T-cell (primary cell): ENCODE data around the gene CBARP. TPM values are rescaled to one million over a fixed set of nuclear protein-coding genes. Genes with fewer than 3 reads are reported as not detected.

Experiments used
- ATAC-seq, 4 experiments: fragments of 200-7000 bp in 3 of 4; fragments of 150-1000 bp in 1 of 4; cut with Tn5 transposase; replicated peaks in 1 of 4; 1 replicate in 3 of 4; 2 replicates in 1 of 4; pipeline ENCODE4 v1.10.0; 2021; ENCODE audit warnings: moderate library complexity in 3 of 4, mild to moderate bottlenecking in 2 of 4, moderate number of reproducible peaks in 1 of 4
- CTCF ChIA-PET, 2 donors: fragments of 300-600 bp; sonication (Branson Sonifier 250); formaldehyde crosslinking; loops; one replicate each; lab custom pipeline; 2022; ENCODE audit warnings: antibody characterized with exemption in 2 of 2; lab: Charles Lee
- POLR2A ChIA-PET, 2 donors: fragments of 300-600 bp; sonication (Branson Sonifier 250); formaldehyde crosslinking; loops; one replicate each; lab custom pipeline; 2022; ENCODE audit warnings: antibody characterized with exemption in 2 of 2; lab: Charles Lee
- DNase-seq, 35 experiments: peaks; one replicate each; pipeline versions ENCODE4 v3.0.0 to v3.0.0-alpha.2; 2013 to 2023
- H3K27ac ChIP-seq: one replicate; pipeline ENCODE4 v1.5.1; 2013; ENCODE audit warnings: low read length
- H3K27me3 ChIP-seq, 2 experiments: replicated peaks in 1 of 2; 1 replicate in 1 of 2; 2 replicates in 1 of 2; pipeline versions ENCODE4 v1.6.1 to v1.7.0; 2013; ENCODE audit warnings: low read length in 1 of 2, mixed read lengths in 1 of 2; ENCODE audit not compliant: control insufficient read depth in 2 of 2, insufficient read depth in 2 of 2; ENCODE audit errors: extremely low read depth in 1 of 2
- H3K36me3 ChIP-seq, 2 donors: 1 replicate in 1 of 2; 2 replicates in 1 of 2; pipeline versions ENCODE4 v1.6.1 to v1.7.0; 2013; ENCODE audit warnings: low read length in 1 of 2; ENCODE audit not compliant: control insufficient read depth in 2 of 2, insufficient read depth in 1 of 2; ENCODE audit errors: extremely low read depth in 1 of 2
- H3K4me1 ChIP-seq, 2 experiments: 1 replicate in 1 of 2; 2 replicates in 1 of 2; pipeline versions ENCODE4 v1.6.1 to v1.7.0; 2013; ENCODE audit warnings: low read length in 2 of 2, mixed read lengths in 1 of 2; ENCODE audit not compliant: insufficient read depth in 2 of 2, control insufficient read depth in 1 of 2; ENCODE audit errors: extremely low read depth in 1 of 2
- H3K4me3 ChIP-seq, 2 donors: 1 replicate in 1 of 2; 2 replicates in 1 of 2; pipeline versions ENCODE4 v1.5.1 to v1.7.0; 2013; ENCODE audit warnings: mild to moderate bottlenecking in 2 of 2, low read length in 1 of 2, moderate library complexity in 1 of 2; ENCODE audit not compliant: control insufficient read depth in 1 of 2; ENCODE audit errors: extremely low read depth in 1 of 2
- H3K9me3 ChIP-seq: 2 replicates; pipeline ENCODE4 v1.7.0; 2013
- H3K27ac Mint-ChIP-seq, 2 donors: one replicate each; pipeline ENCODE4 v1.8.0; 2020 to 2021; ENCODE audit warnings: mild to moderate bottlenecking in 2 of 2, mixed read lengths in 2 of 2
- H3K27me3 Mint-ChIP-seq, 2 donors: one replicate each; pipeline ENCODE4 v1.8.0; 2021 to 2022; ENCODE audit warnings: mixed read lengths in 2 of 2
- H3K36me3 Mint-ChIP-seq: one replicate; pipeline ENCODE4 v1.8.0; 2021; ENCODE audit warnings: mixed read lengths
- H3K4me1 Mint-ChIP-seq, 3 donors: one replicate each; pipeline ENCODE4 v1.8.0; 2020 to 2022; ENCODE audit warnings: mixed read lengths in 3 of 3, mild to moderate bottlenecking in 1 of 3
- H3K4me3 Mint-ChIP-seq, 3 donors: one replicate each; pipeline ENCODE4 v1.8.0; 2020 to 2022; ENCODE audit warnings: mild to moderate bottlenecking in 3 of 3, mixed read lengths in 3 of 3, moderate library complexity in 3 of 3
- H3K9me3 Mint-ChIP-seq, 3 donors: one replicate each; pipeline ENCODE4 v1.8.0; 2020 to 2022; ENCODE audit warnings: mixed read lengths in 3 of 3
- WGBS: methylation state at CpG from one replicate; pipeline ENCODE4 v1.1.5; 2013; ENCODE audit warnings: missing lambda C conversion rate; ENCODE audit not compliant: insufficient coverage; 5-methylcytosine and 5-hydroxymethylcytosine counted together
- total RNA-seq, 35 experiments: library from RNA in 6 of 35; stranded (reverse) in 6 of 35; fragments of 120-200 nt in 1 of 35; gene quantifications; one replicate each; pipeline versions ENCODE4 v1.2.1 to v1.2.4 and lab custom pipeline; 2013 to 2026

The CBARP gene
- total RNA-seq, 5 donors from 2014 or later (not counting 1 experiment from before 2014, with no cell fraction given): 0.08 to 0.36 (median 0.23) TPM; not detected in 1

- peaks cover 6 to 9% of the 10 kb centered on the region in 2 donors for H3K36me3 ChIP-seq
- Mint-ChIP-seq H3K4me3 (peak overlapping the region; percentile 54 to 94 (median 65)), H3K27ac (peak overlapping the region; percentile 75 to 83), H3K36me3 (peaks cover 14% of the 10 kb centered on the region), H3K9me3 (no peaks in the 10 kb centered on the region), H3K4me1 (peaks cover 52 to 73% (median 52%) of the 10 kb centered on the region in 3 donors), H3K27me3 (no peaks in the 10 kb centered on the region)
- ATAC-seq (peak; percentile 38 to 46 (median 41)), DNase-seq (peak in 33 of 35 experiments; percentile 44 to 89 (median 63))
- 5% methylated on average over 83 of the region's 84 CpGs for WGBS
- H3K27me3 ChIP-seq: no peaks in the 10 kb centered on the region
- H3K4me3 ChIP-seq: peak overlapping the region; percentile 42 to 47
- H3K27ac ChIP-seq: peak overlapping the region; percentile 37
- ChIA-PET POLR2A (interaction anchor here in 1 of 2 donors (1.3 kb wide), 1 partner anchor 22 kb away, joined by 13 read pairs; no protein-coding TSS in a partner anchor), CTCF (interaction anchor here (0.6 to 3.6 kb wide), 9 partner anchors 8 to 559 kb away, joined by 3 to 115 read pairs (median 5); no protein-coding TSS in a partner anchor)
- H3K9me3 ChIP-seq: no peaks in the 10 kb centered on the region
- H3K4me1 ChIP-seq: peaks cover 46 to 70% of the 10 kb centered on the region in 2 experiments
These were observed 28.5 kb upstream of the CBARP start for GRCh38 chr19:1266129-1266915.

- Histone ChIP-seq H3K4me1 (peaks cover 42 to 67% of the 10 kb centered on the region in 2 experiments), H3K9me3 (no peaks in the 10 kb centered on the region), H3K36me3 (peaks cover 3 to 6% of the 10 kb centered on the region in 2 donors), H3K4me3 (peak overlapping the region; percentile 29 to 42), H3K27me3 (no peaks in the 10 kb centered on the region), H3K27ac (peak overlapping the region; percentile 37)
- peaks cover 47 to 68% (median 49%) of the 10 kb centered on the region in 3 donors for H3K4me1 Mint-ChIP-seq
- H3K36me3 Mint-ChIP-seq: peaks cover 7% of the 10 kb centered on the region
- ATAC-seq (peak in 2 of 4 experiments; percentile 1 to 2), DNase-seq (peak in 6 of 35 experiments; percentile 27 to 65 (median 34))
- peak overlapping the region; percentile 75 to 83 for H3K27ac Mint-ChIP-seq
- 30% methylated on average over 17 of the region's 28 CpGs for WGBS
- POLR2A ChIA-PET: no interaction called here
- peak overlapping the region; percentile 54 to 94 (median 65) for H3K4me3 Mint-ChIP-seq
- CTCF ChIA-PET: interaction anchor here (0.6 to 3.6 kb wide), 5 partner anchors 12 to 38 kb away, joined by 3 to 115 read pairs (median 4); no protein-coding TSS in a partner anchor
- no peaks in the 10 kb centered on the region for H3K27me3 Mint-ChIP-seq
- no peaks in the 10 kb centered on the region for H3K9me3 Mint-ChIP-seq
These were observed 27.9 kb upstream of the CBARP start for GRCh38 chr19:1265615-1266128.

- WGBS: 94% methylated on average over 19 of the region's 26 CpGs
- peaks cover 43 to 62% (median 43%) of the 10 kb centered on the region in 3 donors for H3K4me1 Mint-ChIP-seq
- peak overlapping the region; percentile 21 to 94 (median 62) for H3K4me3 Mint-ChIP-seq
- no peak for DNase-seq
- peak overlapping the region; percentile 63 to 87 for H3K27ac Mint-ChIP-seq
- no peaks in the 10 kb centered on the region for H3K27me3 ChIP-seq
- no peaks in the 10 kb centered on the region for H3K9me3 Mint-ChIP-seq
- no peaks in the 10 kb centered on the region for H3K27me3 Mint-ChIP-seq
- POLR2A ChIA-PET: no interaction called here
- H3K36me3 ChIP-seq: peaks cover 0 to 6% of the 10 kb centered on the region in 2 donors
- H3K9me3 ChIP-seq: no peaks in the 10 kb centered on the region
- peaks cover 37 to 67% of the 10 kb centered on the region in 2 experiments for H3K4me1 ChIP-seq
- ATAC-seq: no peak
- H3K36me3 Mint-ChIP-seq: peaks cover 3% of the 10 kb centered on the region
- H3K4me3 ChIP-seq: no peak overlapping the region
- H3K27ac ChIP-seq: peak overlapping the region; percentile 18
- CTCF ChIA-PET: interaction anchor here (0.6 to 3.6 kb wide), 5 partner anchors 12 to 37 kb away, joined by 3 to 115 read pairs (median 4); no protein-coding TSS in a partner anchor
These were observed 27.2 kb upstream of the CBARP start for GRCh38 chr19:1264801-1265614.

- 83% methylated on average over 1 of the region's 5 CpGs for WGBS
- POLR2A ChIA-PET: no interaction called here
- peaks cover 3 to 6% of the 10 kb centered on the region in 2 donors for H3K36me3 ChIP-seq
- no peak for ATAC-seq
- peaks cover 49 to 68% (median 53%) of the 10 kb centered on the region in 3 donors for H3K4me1 Mint-ChIP-seq
- no peaks in the 10 kb centered on the region for H3K9me3 ChIP-seq
- H3K27ac Mint-ChIP-seq: peak overlapping the region; percentile 49 to 80
- no peak for DNase-seq
- no peaks in the 10 kb centered on the region for H3K27me3 ChIP-seq
- peak overlapping the region in 1 of 3 donors; percentile 94 for H3K4me3 Mint-ChIP-seq
- no peaks in the 10 kb centered on the region for H3K27me3 Mint-ChIP-seq
- H3K36me3 Mint-ChIP-seq: no peaks in the 10 kb centered on the region
- H3K4me3 ChIP-seq: no peak overlapping the region
- H3K9me3 Mint-ChIP-seq: no peaks in the 10 kb centered on the region
- peaks cover 37 to 73% of the 10 kb centered on the region in 2 experiments for H3K4me1 ChIP-seq
- CTCF ChIA-PET: interaction anchor here in 1 of 2 donors (1.5 kb wide), 1 partner anchor 19 kb away, joined by 4 read pairs; no protein-coding TSS in a partner anchor
- no peak overlapping the region for H3K27ac ChIP-seq
These were observed 25.4 kb upstream of the CBARP start for GRCh38 chr19:1263188-1263587.

GRCh38 chr19:1262623-1263123 lies 24.9 kb upstream of the CBARP start:
- Histone ChIP-seq H3K27ac (peak overlapping the region; percentile 99), H3K27me3 (no peaks in the 10 kb centered on the region), H3K4me1 (peaks cover 37 to 73% of the 10 kb centered on the region in 2 experiments), H3K36me3 (peaks cover 6 to 9% of the 10 kb centered on the region in 2 donors), H3K4me3 (peak overlapping the region in 1 of 2 donors; percentile 12), H3K9me3 (no peaks in the 10 kb centered on the region)
- DNase-seq: no peak
- no peak for ATAC-seq
- ChIA-PET POLR2A (no interaction called here), CTCF (no interaction called here)
- Mint-ChIP-seq H3K36me3 (peaks cover under 1% of the 10 kb centered on the region), H3K27ac (peak overlapping the region; percentile 49 to 59), H3K4me3 (peak overlapping the region in 1 of 3 donors; percentile 94), H3K4me1 (peaks cover 54 to 68% (median 55%) of the 10 kb centered on the region in 3 donors), H3K27me3 (no peaks in the 10 kb centered on the region), H3K9me3 (no peaks in the 10 kb centered on the region)
- WGBS: 58% methylated on average over 10 of the region's 21 CpGs
